Putamen (tissue), 1 donor: ENCODE measurements around the gene MPC2.

Experiments
- DNase-seq: peaks from one replicate; pipeline ENCODE4 v3.0.0-alpha.2; 2016; ENCODE audit warnings: low spot score

MPC2 gene

GRCh38 chr1:167936930-167937708, at the start of gene MPC2:
MPC2 (minus strand) TSS chr1:167937072; CDS start chr1:167935841, 1,231 bp downstream.
- DNase-seq = peak; percentile 58

- no peak for DNase-seq
These were observed 48.1 kb upstream of the MPC2 start for GRCh38 chr1:167984886-167985489.

DNA sequence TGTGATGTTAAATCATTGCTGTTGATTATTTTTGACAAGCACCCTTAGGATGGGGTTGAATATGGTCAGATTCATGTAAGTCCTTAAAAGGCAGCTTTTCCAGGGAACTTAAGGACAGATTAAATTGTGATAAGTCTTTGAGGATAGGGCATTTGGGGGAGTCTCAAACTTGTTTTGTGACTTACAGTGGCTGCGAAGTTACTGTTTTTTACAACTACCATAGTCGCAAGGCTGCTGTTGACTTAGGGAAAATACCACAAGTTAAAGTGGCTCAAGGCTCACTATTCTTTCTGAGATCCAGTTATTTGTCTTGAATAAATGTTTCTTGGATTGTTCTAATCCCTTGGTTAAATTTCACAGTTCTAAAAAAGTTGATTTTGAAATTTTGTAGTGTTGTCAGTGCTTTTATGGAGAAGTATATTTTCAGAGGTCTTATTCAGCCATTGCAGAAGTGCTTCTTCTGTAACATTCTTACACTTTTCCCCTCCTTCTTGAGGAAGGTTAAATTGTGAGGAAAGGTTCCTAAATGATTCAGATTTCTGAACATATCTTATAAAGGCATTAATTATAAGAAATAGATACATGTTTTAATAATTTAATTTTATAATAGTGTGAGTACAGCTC, 47.0 kb upstream of the MPC2 start:
- DNase-seq = no peak

- no peak for DNase-seq
These were observed 45.1 kb upstream of the MPC2 start for GRCh38 chr1:167981933-167982332.

DNA sequence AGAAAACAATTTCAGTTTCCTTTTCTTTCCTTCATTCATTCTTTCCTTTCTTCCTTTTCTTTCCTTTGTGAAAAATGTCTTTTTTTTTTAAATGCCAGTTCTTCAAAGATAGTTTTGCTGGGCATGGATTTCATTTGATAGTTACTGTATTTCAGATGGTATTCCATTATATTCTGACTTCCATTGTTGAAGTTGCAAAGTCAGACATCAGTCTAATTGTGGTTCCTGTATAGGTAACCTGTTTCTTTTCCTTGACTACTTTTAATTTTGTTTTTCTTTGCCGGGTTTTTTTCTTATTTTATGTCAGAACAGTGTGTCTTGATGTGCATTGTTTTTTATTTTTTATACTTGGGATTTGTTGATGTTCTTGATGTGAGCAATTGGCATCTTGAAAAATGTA, 40.4 kb upstream of the MPC2 start:
- no peak for DNase-seq

DNA sequence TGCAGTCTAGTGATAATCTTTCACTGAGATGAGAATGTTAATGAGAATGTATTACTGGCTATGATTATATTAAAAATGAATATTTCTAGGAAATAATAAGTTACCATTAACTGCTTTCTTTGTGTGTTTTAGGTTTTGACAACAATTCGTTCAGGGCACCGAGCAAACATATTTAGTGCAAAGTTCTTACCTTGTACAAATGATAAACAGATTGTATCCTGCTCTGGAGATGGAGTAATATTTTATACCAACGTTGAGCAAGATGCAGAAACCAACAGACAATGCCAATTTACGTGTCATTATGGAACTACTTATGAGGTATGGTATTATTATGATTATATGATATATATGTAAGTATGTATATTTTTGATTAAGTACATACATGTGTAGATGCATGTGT, 37.8 kb upstream of the MPC2 start:
- DNase-seq = no peak

DNA sequence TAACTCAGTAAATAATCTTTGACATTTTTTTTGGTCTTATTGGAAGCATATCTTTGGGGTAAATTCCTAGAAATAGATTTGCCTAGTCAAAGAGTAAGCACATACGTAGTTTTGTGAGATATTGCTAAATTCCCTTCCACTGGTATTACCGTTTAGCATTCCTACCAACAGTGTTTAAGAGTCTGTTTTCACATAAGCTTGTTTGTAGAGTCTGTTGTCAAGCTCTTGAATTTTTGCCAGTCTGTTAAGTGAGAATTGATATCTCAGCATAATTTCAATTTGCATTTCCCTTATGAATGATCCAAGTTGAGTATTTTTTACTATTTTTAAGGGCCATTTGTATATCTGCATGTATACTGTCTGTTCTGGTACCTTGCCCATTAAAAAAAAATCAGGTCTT, 37.0 kb upstream of the MPC2 start:
- DNase-seq = no peak

- no peak for DNase-seq
These were observed 31.7 kb upstream of the MPC2 start for GRCh38 chr1:167968569-167968968.

GRCh38 chr1:167966050-167966449, 29.2 kb upstream of the MPC2 start:
- DNase-seq = no peak

DNA sequence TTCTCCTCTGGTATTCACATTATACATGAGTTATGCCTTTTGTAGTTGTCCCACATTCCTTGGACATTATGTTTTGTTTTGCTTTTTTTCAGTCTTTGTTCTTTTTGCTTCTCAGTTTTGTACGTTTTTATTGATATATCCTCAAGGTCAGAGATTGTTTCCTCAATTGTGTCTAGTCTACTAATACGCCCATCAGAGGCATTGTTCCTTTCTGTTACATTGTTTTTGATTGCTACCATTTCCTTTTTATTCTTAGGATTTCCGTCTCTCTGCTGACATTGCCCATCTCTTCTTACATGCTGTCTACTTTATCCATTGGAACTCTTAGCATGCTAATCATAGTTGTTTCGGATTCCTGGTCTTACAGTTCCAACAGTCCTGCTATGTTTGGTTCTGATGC, 27.8 kb upstream of the MPC2 start:
- no peak for DNase-seq

GRCh38 chr1:167957710-167958109, 20.8 kb upstream of the MPC2 start:
- DNase-seq = no peak

DNA sequence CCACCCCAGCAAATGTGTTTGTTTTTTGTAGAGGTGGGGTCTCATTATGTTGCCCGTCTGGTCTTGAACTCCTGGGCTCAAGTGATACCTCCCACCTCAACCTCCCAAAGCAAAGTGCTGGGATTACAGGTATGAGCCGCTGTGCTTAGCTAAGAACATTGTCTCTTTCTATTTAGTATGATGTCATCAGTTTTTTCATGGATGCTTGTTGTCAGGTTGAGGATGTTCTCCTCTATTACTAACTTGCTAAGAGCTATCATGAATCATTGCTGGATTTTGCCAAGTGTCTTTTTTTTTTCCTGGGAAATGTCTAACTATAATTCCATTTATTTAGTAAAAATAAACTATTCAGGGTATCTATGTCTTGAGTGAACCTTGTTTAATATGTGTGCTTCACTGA, 19.0 kb upstream of the MPC2 start:
- DNase-seq = no peak

- no peak for DNase-seq
These were observed 13.7 kb upstream of the MPC2 start for GRCh38 chr1:167950569-167950968.

DNA sequence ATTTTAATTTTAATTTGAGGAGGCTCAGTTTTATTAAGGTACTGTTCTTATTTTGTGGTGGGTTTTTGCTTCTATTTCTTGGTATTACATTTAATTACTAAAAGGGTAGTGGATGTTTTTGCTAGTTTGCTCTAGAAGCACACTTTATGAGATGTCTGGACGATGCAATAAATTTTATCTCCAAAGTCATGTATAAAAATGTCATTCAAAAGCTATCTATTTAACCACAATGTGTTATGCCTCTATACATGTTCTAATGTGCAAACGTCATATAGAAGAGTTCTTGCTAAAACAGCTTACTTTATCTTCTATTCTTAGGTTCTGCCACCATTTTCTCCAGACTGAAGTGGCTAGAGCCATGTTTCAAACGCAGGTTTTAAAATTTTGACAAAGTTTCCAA, 12.9 kb upstream of the MPC2 start:
- no peak for DNase-seq

DNA sequence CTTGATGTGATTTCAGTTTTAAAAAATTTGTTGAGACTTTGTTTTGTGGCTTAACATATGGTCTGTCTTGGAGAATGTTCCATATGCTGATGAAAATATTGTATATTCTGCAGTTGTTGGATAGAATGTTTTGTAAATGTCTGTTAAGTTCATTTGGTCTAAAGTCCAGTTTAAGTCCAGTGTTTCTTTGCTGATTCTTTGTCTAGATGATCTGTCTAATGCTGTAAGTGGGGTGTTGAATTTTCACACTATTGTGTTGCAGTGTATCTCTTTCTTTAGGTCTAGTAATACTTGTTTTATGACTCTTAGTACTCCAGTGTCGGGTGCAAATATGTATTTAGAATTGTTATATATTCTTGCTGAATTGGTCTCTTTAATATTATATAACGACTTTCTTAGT, 10.9 kb upstream of the MPC2 start:
- DNase-seq = no peak

- no peak for DNase-seq
These were observed 6.7 kb upstream of the MPC2 start for GRCh38 chr1:167943541-167943940.

DNA sequence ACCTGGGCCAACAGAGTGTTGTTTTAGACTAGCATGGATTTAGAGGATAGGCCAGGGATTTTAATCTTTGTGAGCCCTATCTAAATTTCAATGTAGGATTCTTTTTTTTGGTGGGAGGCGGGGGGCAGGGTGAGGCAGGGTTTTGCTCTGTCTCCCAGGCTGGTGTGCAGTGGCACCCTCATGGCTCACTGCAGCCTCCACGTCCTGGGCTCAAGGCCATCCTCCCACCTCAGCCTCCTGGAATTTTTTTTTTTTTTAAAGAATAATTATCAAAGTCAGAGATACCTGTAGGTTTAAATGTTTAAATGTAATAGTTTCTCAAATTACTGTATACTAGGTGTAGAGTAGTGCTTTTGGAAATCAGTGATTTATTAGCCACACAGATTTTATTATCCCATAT, 3.4 kb upstream of the MPC2 start:
- DNase-seq = no peak

- DNase-seq = no peak
These were observed 1.3 kb upstream of the MPC2 start for GRCh38 chr1:167938080-167938636.

DNA sequence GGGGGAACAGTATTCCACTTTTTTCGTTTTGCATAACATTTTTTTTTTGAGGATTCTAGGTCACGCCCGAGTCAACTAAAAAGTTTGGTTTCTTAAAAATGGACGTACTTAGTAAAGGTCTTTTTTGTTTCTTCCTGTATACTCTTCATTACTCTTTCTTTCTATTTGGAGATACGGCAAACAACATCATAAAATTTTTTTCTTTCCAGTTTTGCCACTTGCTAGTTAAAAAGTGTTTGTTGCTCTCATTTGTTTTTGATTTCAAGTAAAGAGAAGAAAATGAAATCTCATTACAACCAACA, 788 bp upstream of the MPC2 start:
- DNase-seq = no peak

DNA sequence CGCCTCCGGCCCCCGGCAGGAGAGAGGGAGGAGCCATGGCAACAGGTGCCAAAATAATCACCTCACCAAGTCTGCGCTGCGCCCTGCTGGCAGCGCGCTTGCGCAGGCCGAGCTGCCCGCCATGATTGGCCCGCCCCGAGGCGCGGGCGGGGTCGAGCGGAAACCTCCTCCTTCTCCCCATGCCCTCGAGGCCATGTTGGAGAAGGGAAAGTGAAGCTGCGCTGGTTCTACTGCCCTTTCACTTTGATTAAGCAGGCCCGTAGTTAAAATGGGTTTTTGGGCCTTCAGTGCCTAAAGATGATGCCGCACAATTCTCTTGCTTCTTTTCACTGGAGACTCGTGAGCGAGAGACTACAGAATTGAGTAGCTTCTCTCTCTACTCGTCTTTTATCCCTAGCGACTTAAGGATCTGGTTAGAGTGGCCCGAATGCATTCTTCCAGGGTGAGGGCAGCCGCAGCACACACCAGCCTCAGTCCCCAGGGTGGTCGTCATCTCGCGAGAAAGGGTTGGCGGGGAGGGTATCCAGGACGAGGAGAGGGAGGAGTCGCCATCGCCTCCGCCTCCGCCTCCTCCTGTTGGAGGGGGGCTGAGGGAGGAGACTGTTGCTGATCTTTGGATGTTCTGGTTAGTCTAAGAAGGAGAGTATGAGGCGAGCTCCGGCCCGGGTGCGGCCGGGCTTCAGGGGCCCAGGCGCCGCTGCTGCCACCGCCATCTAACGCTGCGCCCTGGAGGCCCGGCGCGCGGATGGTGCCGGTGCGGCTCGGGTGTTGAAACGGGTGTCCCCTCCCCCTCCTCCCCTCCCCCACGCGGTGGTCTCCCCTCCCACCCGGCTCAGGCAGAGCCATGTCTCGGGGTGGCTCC, 573 bp downstream of the MPC2 start, which contains the start of gene DCAF6:
Gene DCAF6 (plus strand): TSS at position 616 of the 862 bp plus-strand sequence. CDS start 229 bp downstream, at position 845.
- peak; percentile 99 for DNase-seq

DNA sequence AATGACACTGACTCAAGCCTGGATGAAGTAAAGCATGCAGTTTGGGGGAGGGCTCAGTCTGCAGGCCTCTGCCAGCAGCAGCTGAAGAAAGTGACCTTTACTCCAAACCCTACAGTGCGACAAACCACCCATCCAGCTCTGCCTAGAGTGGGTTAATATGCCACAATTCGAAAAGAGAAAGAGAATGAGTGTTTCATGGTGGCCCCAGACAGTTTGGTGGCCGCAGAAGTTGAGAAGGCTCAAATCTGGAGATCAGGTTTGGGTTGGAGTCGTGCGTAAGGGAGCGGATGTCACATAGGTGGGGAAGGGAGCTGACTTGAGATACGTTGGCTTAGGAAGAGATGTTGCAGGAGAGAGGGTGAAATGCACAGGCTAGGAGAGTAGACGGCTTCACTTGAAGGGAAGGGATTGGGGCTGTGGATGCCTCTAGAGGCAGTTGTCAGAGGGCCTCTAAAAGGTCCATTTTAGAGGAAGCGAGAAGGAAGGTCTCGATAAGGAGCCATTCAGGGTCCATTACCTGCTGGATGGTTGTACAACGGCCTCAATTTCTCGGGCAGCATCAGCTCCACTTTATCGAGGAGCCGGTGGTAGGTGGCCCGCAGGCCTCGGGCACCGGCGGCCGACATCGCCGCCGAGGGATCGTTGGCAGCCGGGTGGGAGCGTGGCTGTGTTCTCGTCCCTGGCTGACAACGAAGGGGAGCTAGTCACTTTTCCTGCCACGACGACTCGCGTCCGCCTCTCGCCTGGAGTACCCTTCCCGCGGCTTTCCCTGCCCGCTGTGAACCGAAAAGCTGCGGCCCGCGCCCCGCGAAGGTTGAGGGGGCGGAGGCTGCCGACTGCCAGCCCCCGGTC, 1.4 kb downstream of the MPC2 start:
- DNase-seq = peak; percentile 42
